Keratinocyte (primary cell): ENCODE measurements around the gene TAF4. TPM values are rescaled to one million over a fixed set of nuclear protein-coding genes. Genes with fewer than 3 reads are reported as not detected.

Experiments used
- DNase-seq: peaks from one replicate; pipeline ENCODE4 v3.0.0-alpha.2; 2011; ENCODE audit warnings: low read depth, missing footprints, low spot score
- FAIRE-seq: peaks from 2 replicates; lab custom pipeline; 2011; peaks lifted over from hg19 to GRCh38; lab: Jason Lieb, UNC
- H2AFZ ChIP-seq: 2 replicates; pipeline ENCODE4 v1.6.0; 2012; ENCODE audit warnings: low read length, control low read depth, inconsistent platforms; ENCODE audit not compliant: control insufficient read depth
- H3K27ac ChIP-seq: 2 replicates; pipeline ENCODE4 v1.5.1; 2011; ENCODE audit warnings: low read length; ENCODE audit not compliant: control insufficient read depth, insufficient read depth
- H3K27me3 ChIP-seq: 3 replicates; pipeline ENCODE4 v1.6.0; 2011; ENCODE audit warnings: low read length; ENCODE audit not compliant: control insufficient read depth, insufficient read depth; ENCODE audit errors: extremely low read depth
- H3K36me3 ChIP-seq, 2 experiments: 2 replicates in 1 of 2; 3 replicates in 1 of 2; pipeline ENCODE4 v1.5.1; 2011; ENCODE audit warnings: low read length in 2 of 2, mild to moderate bottlenecking in 1 of 2; ENCODE audit not compliant: control insufficient read depth in 2 of 2, insufficient read depth in 2 of 2; ENCODE audit errors: extremely low read depth in 1 of 2
- H3K4me1 ChIP-seq: 3 replicates; pipeline ENCODE4 v1.5.1; 2011; ENCODE audit warnings: low read length; ENCODE audit not compliant: control insufficient read depth, insufficient read depth; ENCODE audit errors: extremely low read depth
- H3K4me2 ChIP-seq: 3 replicates; pipeline ENCODE4 v1.6.0; 2011; ENCODE audit warnings: low read depth, low read length; ENCODE audit not compliant: control insufficient read depth, insufficient read depth; ENCODE audit errors: extremely low read depth
- H3K4me3 ChIP-seq, 3 experiments: fragments of 200-600 bp in 1 of 3; sonication (generic) in 1 of 3; 2 replicates in 2 of 3; 3 replicates in 1 of 3; pipeline ENCODE4 v1.5.1; 2011 to 2016; ENCODE audit warnings: low read length in 3 of 3, mild to moderate bottlenecking in 3 of 3, control low read depth in 2 of 3, inconsistent platforms in 1 of 3, low read depth in 1 of 3, mixed read lengths in 1 of 3, mixed run types in 1 of 3, moderate library complexity in 1 of 3; ENCODE audit not compliant: control insufficient read depth in 2 of 3, insufficient read depth in 2 of 3; ENCODE audit errors: extremely low read depth in 1 of 3
- H3K79me2 ChIP-seq: 2 replicates; pipeline ENCODE4 v1.6.0; 2012; ENCODE audit warnings: low read length; ENCODE audit not compliant: control insufficient read depth, insufficient read depth
- H3K9ac ChIP-seq: 3 replicates; pipeline ENCODE4 v1.6.0; 2011; ENCODE audit warnings: low read length; ENCODE audit not compliant: control insufficient read depth, insufficient read depth; ENCODE audit errors: extremely low read depth
- H3K9me1 ChIP-seq: 3 replicates; pipeline ENCODE4 v1.6.0; 2011; ENCODE audit warnings: low read length; ENCODE audit not compliant: control insufficient read depth, insufficient read depth; ENCODE audit errors: extremely low read depth
- H3K9me3 ChIP-seq: 2 replicates; pipeline ENCODE4 v1.5.1; 2012; ENCODE audit warnings: low read depth, low read length; ENCODE audit not compliant: control insufficient read depth
- H4K20me1 ChIP-seq: 3 replicates; pipeline ENCODE4 v1.6.0; 2011; ENCODE audit warnings: low read length; ENCODE audit not compliant: control insufficient read depth, insufficient read depth; ENCODE audit errors: extremely low read depth
- CTCF ChIP-seq, 3 experiments: IDR thresholded peaks in 1 of 3; conservative IDR thresholded peaks in 1 of 3; optimal IDR thresholded peaks in 1 of 3; 2 replicates in 2 of 3; 3 replicates in 1 of 3; pipeline versions ENCODE3 to v1.5.1; 2011; ENCODE audit warnings: low read length in 3 of 3, mild to moderate bottlenecking in 3 of 3, moderate library complexity in 2 of 3, control low read depth in 1 of 3, inconsistent platforms in 1 of 3; ENCODE audit not compliant: insufficient read depth in 2 of 3; ENCODE audit errors: extremely low read depth in 1 of 3
- EZH2 ChIP-seq: IDR thresholded peaks from one replicate; pipeline ENCODE4 v1.6.1; 2012; ENCODE audit warnings: inconsistent platforms, mild to moderate bottlenecking, low read length, moderate library complexity
- dilution Hi-C: fragments of 300-500 bp; cut with MboI; formaldehyde crosslinking; loops from one replicate; pipeline ENCODE4 v1.7.0; 2020; ENCODE audit warnings: low sequenced_read_pairs; ENCODE audit not compliant: extremely low pct_ligation_motif_present
- polyA plus RNA-seq, 5 experiments: library from polyadenylated mRNA; depleted of rRNA in 3 of 5; stranded (reverse) in 3 of 5; stranded (forward) in 1 of 5; unstranded in 1 of 5; fragments of >200 nt; gene quantifications; 1 replicate in 1 of 5; 2 replicates in 3 of 5; 3 replicates in 1 of 5; pipeline versions ENCODE4 v1.2.1 to v1.2.3, GENCODE V29; 2011 to 2012; ENCODE audit warnings: missing spikeins in 2 of 5, low read depth in 1 of 5, low replicate concordance in 1 of 5

TAF4 gene
- polyA plus RNA-seq, 1 donor (not counting 4 experiments of a cell fraction or from before 2014, with no cell fraction given) = 3.3 TPM

GRCh38 chr20:61937963-61938838, 127.5 kb downstream of the TAF4 start:
- Histone ChIP-seq H3K4me1 (no peaks in the 10 kb centered on the region), H3K36me3 (no peaks in the 10 kb centered on the region), H3K27ac (no peak overlapping the region), H3K27me3 (peaks cover 4% of the 10 kb centered on the region), H2AFZ (no peak overlapping the region), H3K9me1 (no peaks in the 10 kb centered on the region), H4K20me1 (no peaks in the 10 kb centered on the region), H3K4me3 (no peak overlapping the region), H3K9ac (no peak overlapping the region), H3K9me3 (no peaks in the 10 kb centered on the region), H3K79me2 (no peaks in the 10 kb centered on the region), H3K4me2 (no peak overlapping the region)
- no peak for FAIRE-seq
- dilution Hi-C loops = no loop called here
- TF ChIP-seq EZH2 (no peak), CTCF (optimal IDR thresholded peaks at IDR 0.05 in 1 of 3, IDR thresholded peaks at IDR 0.05 in 1 of 3, conservative IDR thresholded peaks at IDR 0.05 in 1 of 3; ENCODE audit: extremely low read depth in 1 of 3, insufficient read depth in 2 of 3, low read length in 3 of 3) (no peak)
- no peak for DNase-seq

- H3K4me3 ChIP-seq = no peak overlapping the region
Observed at GRCh38 chr20:61937146-61937962, 128.3 kb downstream of the TAF4 start.

More at GRCh38 chr20:61937146-61937962, 128.3 kb downstream of the TAF4 start:
- Histone ChIP-seq H3K4me1 (no peaks in the 10 kb centered on the region), H3K27me3 (peaks cover 4% of the 10 kb centered on the region), H2AFZ (no peak overlapping the region), H3K36me3 (no peaks in the 10 kb centered on the region), H3K27ac (no peak overlapping the region), H3K79me2 (no peaks in the 10 kb centered on the region), H3K9me1 (no peaks in the 10 kb centered on the region), H3K9ac (no peak overlapping the region), H3K4me2 (no peak overlapping the region), H3K9me3 (no peaks in the 10 kb centered on the region), H4K20me1 (no peaks in the 10 kb centered on the region)
- FAIRE-seq (no peak), DNase-seq (no peak)
- no peak for TF ChIP-seq EZH2
- TF ChIP-seq CTCF (optimal IDR thresholded peaks at IDR 0.05 in 1 of 3, IDR thresholded peaks at IDR 0.05 in 1 of 3, conservative IDR thresholded peaks at IDR 0.05 in 1 of 3; ENCODE audit: extremely low read depth in 1 of 3, insufficient read depth in 2 of 3, low read length in 3 of 3) = no peak
- dilution Hi-C loops = no loop called here
